GM21717 (cell line): ENCODE measurements around the gene CBX5.
"Not testable (repeated sequence)": the region's sequence is repeated elsewhere in the genome, so short reads cannot be mapped to it uniquely, and the experiment has no call there.

Experiments
- ATAC-seq: cut with Tn5 transposase; IDR thresholded peaks from one replicate; pipeline ENCODE4 v1.9.1; 2021; ENCODE audit warnings: mild to moderate bottlenecking, moderate library complexity; ENCODE audit not compliant: unreplicated experiment

The CBX5 gene

GRCh38 chr12:54279632-54280467 lies at the start of gene CBX5:
TSS of gene CBX5 (minus strand) at chr12:54280122. CDS start at chr12:54257650, 22,472 bp downstream.
- peak; percentile 70 for ATAC-seq

GRCh38 chr12:54328595-54329337 lies 48.8 kb upstream of the CBX5 start:
- no peak for ATAC-seq

- not testable (repeated sequence) for ATAC-seq
Measured at GRCh38 chr12:54325442-54326109, 45.7 kb upstream of the CBX5 start.

- ATAC-seq: peak; percentile 98
Measured at GRCh38 chr12:54324617-54325441, 44.9 kb upstream of the CBX5 start, which contains the start of gene COPZ1. TSS of gene COPZ1 (plus strand) at chr12:54325131. CDS start at chr12:54325164, 33 bp downstream.

GRCh38 chr12:54321363-54321762 lies 41.4 kb upstream of the CBX5 start:
- ATAC-seq: no peak

GRCh38 chr12:54312309-54312708 lies 32.4 kb upstream of the CBX5 start:
- not testable (repeated sequence) for ATAC-seq

- no peak for ATAC-seq
Measured at GRCh38 chr12:54311051-54311450, 31.1 kb upstream of the CBX5 start.

GRCh38 chr12:54306925-54307741 lies 27.2 kb upstream of the CBX5 start:
- ATAC-seq: no peak

- ATAC-seq: no peak
Measured at GRCh38 chr12:54304187-54304810, 24.4 kb upstream of the CBX5 start.

GRCh38 chr12:54303640-54304039 lies 23.7 kb upstream of the CBX5 start:
- ATAC-seq: no peak

- no peak for ATAC-seq
Measured at GRCh38 chr12:54301428-54302048, 21.6 kb upstream of the CBX5 start.

GRCh38 chr12:54300732-54301427 lies 21.0 kb upstream of the CBX5 start, which contains the start of gene NFE2:
TSS of gene NFE2 (minus strand) at chr12:54301015. CDS start at chr12:54295248, 5,767 bp downstream.
- ATAC-seq: no peak

GRCh38 chr12:54300225-54300731 lies 20.4 kb upstream of the CBX5 start:
- ATAC-seq: no peak

- ATAC-seq: no peak
Measured at GRCh38 chr12:54299515-54300224, 19.7 kb upstream of the CBX5 start.

- ATAC-seq: no peak
Measured at GRCh38 chr12:54298904-54299303, 19.0 kb upstream of the CBX5 start.

GRCh38 chr12:54296393-54297099 lies 16.6 kb upstream of the CBX5 start:
- no peak for ATAC-seq
